Colonic mucosa (tissue), 4 donors: ENCODE results near the gene ADO. TPM values are rescaled to one million over a fixed set of nuclear protein-coding genes. Genes with fewer than 3 reads are reported as not detected.

Source experiments
- DNase-seq: peaks from one replicate; pipeline ENCODE4 v3.0.0-alpha.2; 2020
- H3K27ac ChIP-seq: fragments of 200-600 bp; one replicate; pipeline ENCODE4 v1.8.0; 2021
- H3K27me3 ChIP-seq: fragments of 200-600 bp; one replicate; pipeline ENCODE4 v1.8.0; 2021
- H3K36me3 ChIP-seq: fragments of 200-600 bp; one replicate; pipeline ENCODE4 v1.8.0; 2021
- H3K4me1 ChIP-seq: fragments of 200-600 bp; one replicate; pipeline ENCODE4 v1.8.0; 2021; ENCODE audit warnings: mild to moderate bottlenecking
- H3K4me3 ChIP-seq: fragments of 200-600 bp; one replicate; pipeline ENCODE4 v1.8.0; 2021
- H3K9ac ChIP-seq, 2 donors: one replicate each; pipeline ENCODE4 v1.7.0; 2013; ENCODE audit warnings: control low read depth in 2 of 2, low read depth in 2 of 2, low read length in 2 of 2
- H3K9me3 ChIP-seq: fragments of 200-600 bp; one replicate; pipeline ENCODE4 v1.8.0; 2021
- intact Hi-C: fragments of 100-400 bp; cut with DNase I; formaldehyde crosslinking; loops from one replicate; pipeline ENCODE4 v1.14.1; 2022
- total RNA-seq, 2 donors: library from RNA; stranded (reverse); fragmentation: NEBNext Ultra II Directional in 1 of 2; extraction: Animal tissue kit (Norgen Biotek cat#: 25700) in 1 of 2; gene quantifications; one replicate each; pipeline ENCODE4 v1.2.1, GENCODE V29; 2021
- TF ChIP-seq, protein P1 (sequence below): fragments of 200-600 bp; IDR thresholded peaks from one replicate; pipeline ENCODE4 v1.8.0; 2022; ENCODE audit warnings: antibody characterized with exemption, mild to moderate bottlenecking
- donor health status: healthy.
- donor health status: DM: no; HTN: no; CAD: no.
- donor health status: DM: no; HTN: no; CAD: no.

The ADO gene
- total RNA-seq, 2 donors from 2014 or later = 13.5 to 15.5 TPM

DNA sequence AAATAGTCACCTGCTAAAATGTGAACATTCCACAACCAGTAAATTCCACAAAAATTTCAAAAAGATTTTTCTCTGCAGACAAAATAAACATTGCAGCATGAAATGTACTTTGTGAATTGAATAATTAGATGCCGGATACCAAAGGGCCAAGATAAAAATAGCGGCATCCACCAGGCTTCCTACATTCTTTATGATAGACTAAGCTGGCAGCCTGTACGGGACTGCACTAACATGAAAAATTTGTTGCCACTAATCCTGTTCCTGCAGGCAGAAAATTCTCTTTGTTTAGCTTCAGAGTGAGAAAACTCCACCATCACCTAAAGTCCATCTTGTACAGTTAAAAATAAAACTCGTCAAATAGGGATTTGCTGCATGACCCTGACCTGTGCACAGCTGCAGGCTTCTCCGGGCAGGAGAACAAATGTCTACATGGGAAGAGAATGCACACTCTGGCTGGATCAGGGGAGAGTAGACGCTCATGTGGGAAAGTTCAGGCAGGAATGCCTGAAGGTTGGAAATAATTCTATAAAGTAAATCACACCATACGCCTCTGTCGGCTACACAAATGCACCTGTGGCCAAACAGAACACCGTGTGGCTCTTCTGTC, 15.6 kb upstream of the ADO start:
- H3K4me1 ChIP-seq = no peaks in the 10 kb centered on the region
- TF ChIP-seq, protein P1, sequence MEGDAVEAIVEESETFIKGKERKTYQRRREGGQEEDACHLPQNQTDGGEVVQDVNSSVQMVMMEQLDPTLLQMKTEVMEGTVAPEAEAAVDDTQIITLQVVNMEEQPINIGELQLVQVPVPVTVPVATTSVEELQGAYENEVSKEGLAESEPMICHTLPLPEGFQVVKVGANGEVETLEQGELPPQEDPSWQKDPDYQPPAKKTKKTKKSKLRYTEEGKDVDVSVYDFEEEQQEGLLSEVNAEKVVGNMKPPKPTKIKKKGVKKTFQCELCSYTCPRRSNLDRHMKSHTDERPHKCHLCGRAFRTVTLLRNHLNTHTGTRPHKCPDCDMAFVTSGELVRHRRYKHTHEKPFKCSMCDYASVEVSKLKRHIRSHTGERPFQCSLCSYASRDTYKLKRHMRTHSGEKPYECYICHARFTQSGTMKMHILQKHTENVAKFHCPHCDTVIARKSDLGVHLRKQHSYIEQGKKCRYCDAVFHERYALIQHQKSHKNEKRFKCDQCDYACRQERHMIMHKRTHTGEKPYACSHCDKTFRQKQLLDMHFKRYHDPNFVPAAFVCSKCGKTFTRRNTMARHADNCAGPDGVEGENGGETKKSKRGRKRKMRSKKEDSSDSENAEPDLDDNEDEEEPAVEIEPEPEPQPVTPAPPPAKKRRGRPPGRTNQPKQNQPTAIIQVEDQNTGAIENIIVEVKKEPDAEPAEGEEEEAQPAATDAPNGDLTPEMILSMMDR = no peak
- H3K27me3 ChIP-seq = no peaks in the 10 kb centered on the region
- H3K9me3 ChIP-seq = no peaks in the 10 kb centered on the region
- DNase-seq = no peak
- H3K36me3 ChIP-seq = no peaks in the 10 kb centered on the region
- H3K4me3 ChIP-seq = no peak overlapping the region
- intact Hi-C loops = no loop called here
- no peak overlapping the region for H3K9ac ChIP-seq
- H3K27ac ChIP-seq = no peak overlapping the region

GRCh38 chr10:62790019-62790555, 14.4 kb upstream of the ADO start:
- Histone ChIP-seq H3K9ac (no peak overlapping the region), H3K9me3 (no peaks in the 10 kb centered on the region), H3K36me3 (no peaks in the 10 kb centered on the region), H3K27ac (no peak overlapping the region), H3K27me3 (no peaks in the 10 kb centered on the region), H3K4me1 (no peaks in the 10 kb centered on the region), H3K4me3 (no peak overlapping the region)
- intact Hi-C loops = no loop called here
- TF ChIP-seq, protein P1 = no peak
- no peak for DNase-seq

GRCh38 chr10:62790571-62790970, 13.9 kb upstream of the ADO start:
- no peaks in the 10 kb centered on the region for H3K9me3 ChIP-seq

GRCh38 chr10:62792261-62792660, 12.3 kb upstream of the ADO start:
- Histone ChIP-seq H3K4me3 (no peak overlapping the region), H3K9me3 (no peaks in the 10 kb centered on the region), H3K27me3 (no peaks in the 10 kb centered on the region), H3K27ac (no peak overlapping the region), H3K36me3 (no peaks in the 10 kb centered on the region), H3K9ac (no peak overlapping the region), H3K4me1 (no peaks in the 10 kb centered on the region)
- intact Hi-C loops = no loop called here
- DNase-seq = no peak
- TF ChIP-seq, protein P1 = no peak

More at GRCh38 chr10:62790571-62790970, 13.9 kb upstream of the ADO start:
- Histone ChIP-seq H3K9ac (no peak overlapping the region), H3K27ac (no peak overlapping the region), H3K36me3 (no peaks in the 10 kb centered on the region), H3K4me3 (no peak overlapping the region), H3K27me3 (no peaks in the 10 kb centered on the region), H3K4me1 (no peaks in the 10 kb centered on the region)
- TF ChIP-seq, protein P1 = no peak
- DNase-seq = no peak
- intact Hi-C loops = no loop called here

DNA sequence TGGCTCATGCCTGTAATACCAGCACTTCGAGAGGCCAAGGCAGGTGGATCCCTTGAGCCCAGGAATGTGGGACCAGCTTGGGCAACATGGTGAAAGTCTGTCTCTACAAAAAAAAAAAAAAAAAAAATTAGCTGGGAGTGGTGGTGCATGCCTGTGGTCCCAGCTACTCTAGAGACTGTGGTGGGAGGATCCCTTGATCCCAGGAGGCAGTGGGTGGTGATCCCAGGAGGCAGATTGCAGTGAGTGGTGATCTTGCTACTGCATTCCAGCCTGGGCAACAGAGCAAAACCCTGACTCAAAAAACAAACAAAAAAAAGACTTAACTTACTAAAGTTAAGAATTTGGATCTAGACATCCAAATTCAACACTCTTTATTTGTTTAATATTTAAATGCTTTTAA, 10.2 kb upstream of the ADO start:
- no peak for DNase-seq
- Histone ChIP-seq H3K4me3 (no peak overlapping the region), H3K4me1 (no peaks in the 10 kb centered on the region), H3K9me3 (no peaks in the 10 kb centered on the region), H3K36me3 (no peaks in the 10 kb centered on the region), H3K27me3 (no peaks in the 10 kb centered on the region), H3K9ac (no peak overlapping the region), H3K27ac (no peak overlapping the region)
- intact Hi-C loops = no loop called here
- TF ChIP-seq, protein P1 = no peak
